Stimulated activated CD4-positive, alpha-beta T cell treated with anti-CD3 and anti-CD28 coated beads, TNF-alpha, amount 100 ng/mL, for 24 hours (primary cell): ENCODE measurements around the gene SEC22C.

Experiments used
- DNase-seq, 3 experiments: peaks; one replicate each; pipeline ENCODE4 v3.0.0-alpha.2; 2020; ENCODE audit warnings: low read depth in 3 of 3

The SEC22C gene

GRCh38 chr3:42498034-42498433, 83.7 kb downstream of the SEC22C start:
- no peak for DNase-seq
